ENCODE results near the gene CLDND2. TPM values are rescaled to one million over a fixed set of nuclear protein-coding genes. Genes with fewer than 3 reads are reported as not detected.

Gene CLDND2
- total RNA-seq, 2 donors from 2014 or later = 0.37 to 1.5 TPM

DNA sequence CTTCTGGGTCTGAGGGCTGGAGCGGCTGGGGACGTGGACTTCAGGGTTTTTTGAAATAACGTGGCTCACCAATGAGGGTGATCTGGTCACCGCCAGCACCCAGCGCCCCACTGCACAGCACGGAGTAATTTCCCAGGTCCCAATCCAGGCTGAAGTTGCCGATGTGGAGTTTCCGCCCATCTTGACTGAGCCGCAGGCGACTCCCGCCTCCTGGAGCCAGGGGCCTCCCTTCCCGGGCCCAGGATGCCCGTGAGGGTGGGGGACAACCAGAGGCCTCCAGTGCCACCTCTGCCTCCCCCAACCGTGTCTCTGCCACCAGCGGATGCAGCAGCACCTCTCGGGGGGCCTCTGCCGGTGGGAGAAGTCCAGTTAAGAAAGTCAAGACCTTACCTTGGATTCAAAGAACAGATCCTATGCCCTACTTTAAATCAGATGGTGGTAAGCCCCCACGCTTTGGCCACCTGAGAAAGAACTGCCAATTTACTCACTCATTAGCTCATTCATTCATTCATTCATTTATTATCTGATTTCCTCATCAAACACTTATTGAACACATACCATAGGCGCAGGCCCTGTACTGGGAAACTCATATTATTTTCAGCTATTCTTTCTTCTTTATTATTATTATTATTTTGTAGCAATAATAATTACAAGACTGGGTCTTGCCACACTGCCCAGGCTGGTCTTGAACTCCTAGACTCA is 30.8 kb downstream of the CLDND2 start:
- Mint-ChIP-seq H3K27me3 (no peaks in the 10 kb centered on the region), H3K36me3 (ENCODE audit: low read depth) (no peaks in the 10 kb centered on the region), H3K9me3 (no peaks in the 10 kb centered on the region)

DNA sequence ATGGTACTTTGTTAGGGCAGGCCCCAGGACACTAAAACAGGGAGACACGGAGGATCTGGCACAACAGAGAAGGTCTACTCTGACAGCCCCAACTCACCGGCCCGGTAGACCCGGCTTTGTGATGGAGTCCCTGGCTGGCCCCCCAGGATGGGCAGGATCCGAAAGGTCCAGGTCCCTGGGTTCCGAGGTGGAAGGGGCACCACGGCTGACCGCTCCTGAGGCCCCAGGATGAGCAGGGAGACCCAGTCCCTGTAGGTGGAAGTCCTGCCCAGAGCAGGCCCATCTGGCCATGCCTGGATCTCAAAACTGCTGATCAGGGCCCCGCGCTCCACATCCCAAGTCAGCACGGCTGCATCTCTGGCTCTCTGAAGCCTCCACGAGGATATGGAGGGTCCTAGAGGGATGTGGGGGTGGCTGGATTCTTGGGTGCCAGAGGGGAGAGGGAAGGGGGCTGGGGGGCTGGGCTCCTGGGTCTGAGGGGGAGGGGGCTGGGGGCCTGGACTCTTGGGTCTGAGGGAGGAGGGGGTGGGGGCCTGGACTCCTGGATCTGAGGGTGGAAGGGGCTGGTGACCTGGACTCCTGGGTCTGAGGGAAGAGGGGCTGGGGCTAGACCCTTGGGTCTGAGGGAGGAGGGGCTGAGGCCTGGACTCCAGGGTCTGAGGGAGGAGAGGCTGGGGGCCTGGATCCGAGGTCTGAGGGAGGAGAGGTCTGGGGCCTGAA is 31.5 kb downstream of the CLDND2 start:
- H3K27me3 Mint-ChIP-seq = no peaks in the 10 kb centered on the region
- peaks cover 7% of the 10 kb centered on the region for H3K4me1 Mint-ChIP-seq
- no peak overlapping the region for H3K27ac Mint-ChIP-seq
- H3K36me3 Mint-ChIP-seq (ENCODE audit: low read depth) = no peaks in the 10 kb centered on the region
- H3K4me3 Mint-ChIP-seq = no peak overlapping the region
- no peaks in the 10 kb centered on the region for H3K9me3 Mint-ChIP-seq
- ATAC-seq (replicated peaks) = no peak

More for the DNA sequence above, 30.8 kb downstream of the CLDND2 start:
- Mint-ChIP-seq H3K4me1 (peaks cover 7% of the 10 kb centered on the region), H3K27ac (peak overlapping the region; percentile 55), H3K4me3 (peak overlapping the region; percentile 86)
- ATAC-seq (replicated peaks) = no peak

DNA sequence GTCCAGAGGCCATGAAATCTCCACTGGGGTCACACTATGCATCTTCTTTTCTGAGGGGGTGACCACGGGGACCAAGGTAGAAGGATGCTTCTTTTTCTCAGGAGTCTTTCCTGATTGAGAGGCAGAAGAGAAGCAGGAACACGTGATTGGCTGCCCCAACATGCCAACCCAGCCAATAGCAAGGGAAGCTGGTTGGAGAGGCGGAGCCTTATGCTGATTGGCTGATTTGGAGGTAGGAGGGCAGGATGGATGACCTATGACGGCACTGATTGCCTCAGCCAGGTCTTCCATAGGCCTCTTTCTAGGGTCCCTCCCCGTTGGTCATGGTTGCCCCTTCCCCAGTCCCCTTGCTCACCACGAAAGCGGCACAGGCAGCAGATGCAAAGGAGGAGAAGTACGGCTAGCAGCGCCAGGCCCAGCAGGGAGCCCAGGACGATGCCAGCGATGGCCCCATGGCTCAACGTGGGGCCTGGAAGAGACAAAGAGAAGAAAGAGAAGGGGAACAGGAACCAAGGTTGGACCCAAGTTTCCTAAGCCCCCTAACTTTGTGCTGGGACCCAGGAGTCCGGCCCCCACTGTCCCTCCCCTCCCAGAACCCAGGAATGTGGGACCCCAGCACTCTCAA is 34.9 kb downstream of the CLDND2 start:
- ATAC-seq (replicated peaks) = no peak
- Mint-ChIP-seq H3K4me3 (no peak overlapping the region), H3K27me3 (peaks cover 22% of the 10 kb centered on the region), H3K4me1 (peaks cover 5% of the 10 kb centered on the region), H3K9me3 (no peaks in the 10 kb centered on the region), H3K27ac (no peak overlapping the region), H3K36me3 (ENCODE audit: low read depth) (peaks cover 7% of the 10 kb centered on the region)

DNA sequence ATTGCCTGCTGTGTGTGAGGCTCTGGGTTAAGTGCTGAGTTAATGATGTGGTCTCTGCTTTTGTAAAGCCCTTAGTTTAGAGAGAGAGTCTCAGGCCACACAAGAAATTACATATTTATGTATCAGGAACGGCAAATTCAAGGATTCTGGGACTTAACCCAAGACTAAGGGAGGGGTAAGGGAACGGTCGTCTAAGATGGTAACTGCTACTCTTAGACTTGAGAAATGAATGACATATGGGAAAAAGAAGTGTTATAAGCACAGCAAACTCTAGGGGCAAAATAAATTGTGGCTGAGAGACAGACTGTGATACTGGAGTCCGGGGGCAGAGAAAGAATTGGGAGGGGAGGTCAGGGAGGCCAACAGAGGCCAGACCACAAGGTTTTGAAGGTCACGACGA is 37.1 kb downstream of the CLDND2 start:
- H3K4me3 Mint-ChIP-seq = no peak overlapping the region
- H3K27me3 Mint-ChIP-seq = peaks cover 31% of the 10 kb centered on the region
- H3K9me3 Mint-ChIP-seq = no peaks in the 10 kb centered on the region
- H3K27ac Mint-ChIP-seq = no peak overlapping the region
- ATAC-seq (replicated peaks) = no peak
- H3K4me1 Mint-ChIP-seq = peaks cover 9% of the 10 kb centered on the region
- H3K36me3 Mint-ChIP-seq (ENCODE audit: low read depth) = peaks cover 7% of the 10 kb centered on the region

DNA sequence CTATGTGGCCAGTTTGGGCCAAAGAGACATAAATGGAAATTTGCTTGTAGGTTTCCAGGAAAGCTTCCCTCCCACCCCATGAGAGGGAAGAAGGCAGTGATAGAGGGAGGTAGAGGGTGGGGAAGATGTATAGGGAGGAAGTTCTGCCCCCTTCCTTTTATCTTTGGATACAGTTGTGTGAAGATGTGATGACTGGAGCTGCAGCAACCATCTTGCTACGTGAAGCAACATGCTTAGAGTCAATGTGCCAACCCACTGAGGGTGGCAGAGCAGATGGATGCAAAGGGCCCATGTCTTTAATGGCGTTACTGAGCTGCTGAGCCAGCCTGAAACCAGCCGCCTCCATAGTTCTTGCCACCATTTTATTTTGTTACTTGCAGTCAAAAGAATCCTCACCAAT is 37.6 kb downstream of the CLDND2 start:
- Mint-ChIP-seq H3K9me3 (no peaks in the 10 kb centered on the region), H3K4me1 (peaks cover 9% of the 10 kb centered on the region), H3K27me3 (peaks cover 37% of the 10 kb centered on the region), H3K36me3 (ENCODE audit: low read depth) (peaks cover 7% of the 10 kb centered on the region), H3K27ac (no peak overlapping the region), H3K4me3 (no peak overlapping the region)
- ATAC-seq (replicated peaks) = no peak

GRCh38 chr19:51330366-51330765 is 38.4 kb downstream of the CLDND2 start:
- H3K36me3 Mint-ChIP-seq (ENCODE audit: low read depth) = peaks cover 7% of the 10 kb centered on the region
- H3K4me1 Mint-ChIP-seq = peaks cover 9% of the 10 kb centered on the region
- H3K27me3 Mint-ChIP-seq = peaks cover 45% of the 10 kb centered on the region
- no peak for ATAC-seq (replicated peaks)
- no peak overlapping the region for H3K4me3 Mint-ChIP-seq
- no peaks in the 10 kb centered on the region for H3K9me3 Mint-ChIP-seq
- H3K27ac Mint-ChIP-seq = no peak overlapping the region

- Mint-ChIP-seq H3K27me3 (peaks cover 50% of the 10 kb centered on the region), H3K4me1 (peaks cover 9% of the 10 kb centered on the region), H3K36me3 (ENCODE audit: low read depth) (peaks cover 7% of the 10 kb centered on the region), H3K27ac (no peak overlapping the region), H3K4me3 (no peak overlapping the region), H3K9me3 (no peaks in the 10 kb centered on the region)
- ATAC-seq (replicated peaks) = no peak
Observed at GRCh38 chr19:51329411-51329810, 39.4 kb downstream of the CLDND2 start.

- Mint-ChIP-seq H3K27me3 (peaks cover 68% of the 10 kb centered on the region), H3K4me1 (peaks cover 9% of the 10 kb centered on the region), H3K4me3 (peak overlapping the region; percentile 55), H3K27ac (no peak overlapping the region), H3K9me3 (no peaks in the 10 kb centered on the region), H3K36me3 (ENCODE audit: low read depth) (peaks cover 7% of the 10 kb centered on the region)
- ATAC-seq (replicated peaks) = peak; percentile 80
Observed at GRCh38 chr19:51327066-51328001, 41.5 kb downstream of the CLDND2 start.

DNA sequence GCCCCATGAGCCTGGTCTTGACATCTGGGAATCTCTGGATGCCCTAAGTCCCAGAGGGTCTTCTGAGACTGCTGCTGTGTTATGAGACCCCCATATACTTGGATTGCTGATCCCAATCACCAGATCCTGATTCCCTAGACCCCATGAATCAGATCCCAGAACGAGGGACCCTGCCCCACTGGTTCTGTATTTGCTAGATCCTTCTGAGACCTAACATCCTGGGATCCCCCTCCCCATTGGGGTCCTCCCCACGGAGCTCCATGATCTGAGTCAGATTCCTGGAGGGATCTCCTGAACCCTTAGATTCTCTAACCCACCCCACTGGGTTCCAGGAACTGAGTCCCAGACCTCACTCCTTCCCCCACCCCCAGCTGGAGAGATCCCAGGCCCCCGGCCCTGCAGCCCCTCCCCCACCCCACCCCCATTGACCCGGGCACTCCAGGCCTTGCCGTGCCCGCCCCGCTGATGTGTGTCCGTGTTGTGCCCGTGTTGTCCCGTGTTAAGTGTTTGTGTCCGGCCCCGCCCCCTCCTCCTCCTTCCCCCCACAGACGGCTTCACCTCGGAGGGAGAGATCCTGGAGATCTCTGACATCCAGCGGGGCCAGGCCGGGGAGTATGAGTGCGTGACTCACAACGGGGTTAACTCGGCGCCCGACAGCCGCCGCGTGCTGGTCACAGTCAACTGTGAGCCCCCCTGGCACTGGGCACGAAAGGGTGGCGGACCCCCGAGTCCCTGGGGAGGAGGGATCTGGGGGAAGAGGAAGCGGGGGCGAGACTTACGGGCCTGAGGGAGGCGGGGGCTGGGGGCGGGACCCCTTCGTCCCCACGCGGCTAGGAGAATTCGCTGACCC is 42.4 kb downstream of the CLDND2 start:
- H3K9me3 Mint-ChIP-seq = no peaks in the 10 kb centered on the region
- peaks cover 64% of the 10 kb centered on the region for H3K27me3 Mint-ChIP-seq
- no peak overlapping the region for H3K4me3 Mint-ChIP-seq
- H3K36me3 Mint-ChIP-seq (ENCODE audit: low read depth) = no peaks in the 10 kb centered on the region
- H3K4me1 Mint-ChIP-seq = peaks cover 5% of the 10 kb centered on the region
- H3K27ac Mint-ChIP-seq = no peak overlapping the region
- ATAC-seq (replicated peaks) = no peak

GRCh38 chr19:51325161-51325976 is 43.4 kb downstream of the CLDND2 start:
- H3K27me3 Mint-ChIP-seq = peaks cover 59% of the 10 kb centered on the region
- H3K36me3 Mint-ChIP-seq (ENCODE audit: low read depth) = no peaks in the 10 kb centered on the region
- H3K9me3 Mint-ChIP-seq = no peaks in the 10 kb centered on the region
- H3K4me1 Mint-ChIP-seq = peaks cover 5% of the 10 kb centered on the region
- no peak overlapping the region for H3K4me3 Mint-ChIP-seq
- no peak overlapping the region for H3K27ac Mint-ChIP-seq
- peak; percentile 44 for ATAC-seq (replicated peaks)

DNA sequence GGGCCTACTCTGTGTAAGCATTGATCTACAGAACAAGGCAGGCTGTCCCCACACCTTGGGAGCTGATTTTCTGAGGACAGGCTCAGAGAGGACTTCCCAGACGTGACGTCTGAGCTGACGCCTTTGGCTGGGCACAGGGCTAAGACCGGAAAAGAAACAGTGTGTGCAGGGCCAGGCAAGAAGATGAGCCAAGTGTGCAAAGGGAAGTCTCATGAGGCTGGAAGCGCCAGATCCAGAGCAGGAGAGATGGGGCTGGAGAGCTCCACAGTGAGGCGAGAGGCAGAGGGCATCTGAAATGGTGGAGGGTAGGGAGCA is 44.7 kb downstream of the CLDND2 start:
- Mint-ChIP-seq H3K4me1 (peaks cover 5% of the 10 kb centered on the region), H3K27me3 (peaks cover 55% of the 10 kb centered on the region), H3K36me3 (ENCODE audit: low read depth) (no peaks in the 10 kb centered on the region), H3K9me3 (no peaks in the 10 kb centered on the region), H3K27ac (no peak overlapping the region), H3K4me3 (no peak overlapping the region)
- no peak for ATAC-seq (replicated peaks)

DNA sequence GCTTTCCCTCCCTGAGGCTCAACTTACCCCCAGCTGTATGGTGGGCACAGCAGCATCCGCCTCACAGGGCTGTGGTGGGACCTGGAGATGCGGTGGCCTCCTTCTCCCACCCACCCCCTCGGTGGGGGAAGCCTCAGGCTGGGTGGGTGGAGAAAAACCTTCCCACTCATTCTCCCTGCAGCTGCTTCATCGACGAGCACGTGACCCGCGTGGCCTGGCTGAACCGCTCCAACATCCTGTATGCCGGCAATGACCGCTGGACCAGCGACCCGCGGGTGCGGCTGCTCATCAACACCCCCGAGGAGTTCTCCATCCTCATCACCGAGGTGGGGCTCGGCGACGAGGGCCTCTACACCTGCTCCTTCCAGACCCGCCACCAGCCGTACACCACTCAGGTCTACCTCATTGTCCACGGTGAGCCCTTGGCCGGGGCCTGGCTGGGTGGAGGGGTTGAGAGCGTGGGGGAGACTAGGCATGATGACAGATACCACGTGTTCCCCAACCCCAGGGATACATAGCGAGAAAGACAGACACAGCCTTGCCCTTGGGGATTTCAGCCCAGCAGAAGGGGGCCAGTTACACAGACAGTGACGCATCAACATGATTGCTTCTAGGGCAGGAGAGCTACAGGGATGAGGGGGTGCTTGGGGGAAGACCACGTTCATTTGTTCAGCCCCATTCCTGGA is 45.2 kb downstream of the CLDND2 start:
- Mint-ChIP-seq H3K27ac (no peak overlapping the region), H3K4me1 (peaks cover 5% of the 10 kb centered on the region), H3K4me3 (no peak overlapping the region), H3K9me3 (no peaks in the 10 kb centered on the region), H3K36me3 (ENCODE audit: low read depth) (no peaks in the 10 kb centered on the region), H3K27me3 (peaks cover 57% of the 10 kb centered on the region)
- no peak for ATAC-seq (replicated peaks)
